Skeletal muscle cell (primary cell): ENCODE measurements around the gene LRRC7.
A peak's percentile ranks its signal among the peaks of the same experiment; 100 is the strongest.

Experiments
- DNase-seq: peaks from one replicate; pipeline ENCODE4 v3.0.0-alpha.2; 2010; ENCODE audit warnings: low read depth
- H3K4me3 ChIP-seq: 2 replicates; pipeline ENCODE4 v1.5.1; 2011; ENCODE audit warnings: low read depth, mild to moderate bottlenecking, control low read depth, low read length, moderate library complexity

LRRC7 gene

DNA sequence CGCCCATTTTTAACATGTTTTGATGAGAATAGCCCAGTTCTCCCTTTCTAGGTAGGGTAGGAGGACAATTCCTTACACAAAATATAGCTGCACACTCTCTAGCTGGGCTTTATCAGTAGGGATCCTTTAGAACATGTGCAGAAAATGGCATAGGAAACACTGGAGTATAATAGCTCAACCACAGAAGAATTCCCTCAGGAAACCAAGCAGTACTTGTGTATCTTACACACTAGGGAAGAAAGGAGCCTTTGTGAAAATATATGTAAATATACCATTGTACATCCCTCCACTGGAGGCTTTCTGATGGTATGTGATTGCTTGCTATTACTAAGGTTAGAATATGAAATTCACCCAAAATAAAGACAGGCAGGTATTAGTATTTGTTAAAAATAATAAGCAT lies 484.2 kb downstream of the LRRC7 start:
- no peak overlapping the region for H3K4me3 ChIP-seq
- no peak for DNase-seq

DNA sequence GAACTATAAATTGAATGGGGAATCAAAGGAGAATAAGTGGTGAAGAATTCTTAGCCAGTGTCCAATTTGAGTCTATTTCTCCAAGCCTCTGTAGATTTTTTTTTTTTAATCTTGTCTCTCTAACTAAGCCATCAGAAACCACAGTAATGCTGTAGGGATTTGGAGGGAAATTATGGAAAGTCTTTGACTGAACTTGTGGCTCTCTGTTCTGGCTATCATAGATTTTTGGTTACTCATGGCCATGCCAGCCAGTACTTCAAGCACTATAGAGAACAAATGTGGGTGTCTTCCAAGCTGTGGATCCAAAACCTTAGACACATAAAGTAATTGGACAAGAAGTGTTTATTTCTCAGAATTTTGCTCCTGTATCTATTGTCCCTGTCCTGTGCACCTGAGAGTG lies 489.8 kb downstream of the LRRC7 start:
- H3K4me3 ChIP-seq, result no peak overlapping the region
- DNase-seq, result peak; percentile 21

- no peak for DNase-seq
- no peak overlapping the region for H3K4me3 ChIP-seq
These were observed 493.5 kb downstream of the LRRC7 start for GRCh38 chr1:70061231-70061630.

- no peak for DNase-seq
- H3K4me3 ChIP-seq, result no peak overlapping the region
These were observed 496.1 kb downstream of the LRRC7 start for GRCh38 chr1:70063861-70064260.

DNA sequence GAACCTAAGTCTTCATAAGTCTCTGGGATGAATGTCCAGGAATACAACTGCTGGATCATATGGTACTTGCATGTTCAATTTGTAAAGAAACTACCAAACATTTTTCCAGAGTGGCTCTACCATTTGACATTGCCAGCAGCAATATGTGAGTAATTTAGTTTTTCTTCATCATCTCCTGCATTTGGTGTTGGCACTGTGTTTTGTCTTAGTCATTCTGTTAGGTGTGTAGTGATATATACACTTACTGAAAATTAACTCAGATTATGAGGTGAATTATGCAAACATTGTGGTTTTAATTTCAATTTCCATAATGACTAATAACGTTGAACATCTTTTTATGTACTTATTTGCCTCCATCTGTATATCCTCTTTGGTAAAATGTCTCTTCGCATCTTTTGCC lies 499.0 kb downstream of the LRRC7 start:
- no peak overlapping the region for H3K4me3 ChIP-seq
- DNase-seq, result no peak

DNA sequence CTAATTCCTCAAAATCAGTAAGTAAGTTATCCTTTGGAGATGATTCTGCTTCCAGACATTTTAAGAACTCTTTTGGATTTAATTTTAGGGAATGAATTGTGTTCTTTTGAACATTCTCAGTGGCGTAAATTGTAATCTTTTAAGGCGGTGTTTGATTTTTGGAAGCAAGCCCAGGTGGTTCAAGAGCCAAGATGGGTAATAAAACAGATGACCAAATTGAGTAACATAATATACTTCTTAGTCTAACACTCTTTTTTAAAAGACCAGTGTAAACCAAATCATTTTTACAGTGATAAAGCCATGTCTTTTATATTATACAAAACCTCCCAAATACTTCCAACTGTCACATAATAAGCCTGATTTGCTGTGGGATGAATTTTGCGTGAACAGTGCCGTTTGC lies 503.9 kb downstream of the LRRC7 start:
- no peak overlapping the region for H3K4me3 ChIP-seq
- peak; percentile 57 for DNase-seq

GRCh38 chr1:70072231-70072751 lies 504.6 kb downstream of the LRRC7 start:
- no peak overlapping the region for H3K4me3 ChIP-seq
- DNase-seq, result peak; percentile 51

DNA sequence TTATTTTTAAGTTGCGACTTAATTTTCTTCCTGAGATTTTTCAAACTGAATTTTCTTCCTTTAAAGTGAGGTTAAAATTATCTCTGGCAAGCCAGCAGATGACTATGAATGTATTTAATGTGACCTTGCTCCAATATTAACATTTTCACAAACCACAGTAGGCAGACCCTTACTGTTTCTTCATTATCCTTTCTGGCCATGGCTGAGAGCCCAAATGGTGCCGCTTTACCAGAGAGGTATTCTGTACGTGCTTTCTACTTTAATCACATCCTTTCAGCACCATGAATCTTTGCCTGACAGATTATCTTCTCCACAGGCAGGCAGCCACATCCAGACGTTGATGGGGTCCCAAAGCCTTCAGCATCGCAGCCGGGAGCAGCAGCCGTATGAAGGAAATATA lies 508.0 kb downstream of the LRRC7 start:
- no peak for DNase-seq
- H3K4me3 ChIP-seq, result no peak overlapping the region

GRCh38 chr1:70077066-70077465 lies 509.3 kb downstream of the LRRC7 start:
- H3K4me3 ChIP-seq, result no peak overlapping the region
- no peak for DNase-seq

DNA sequence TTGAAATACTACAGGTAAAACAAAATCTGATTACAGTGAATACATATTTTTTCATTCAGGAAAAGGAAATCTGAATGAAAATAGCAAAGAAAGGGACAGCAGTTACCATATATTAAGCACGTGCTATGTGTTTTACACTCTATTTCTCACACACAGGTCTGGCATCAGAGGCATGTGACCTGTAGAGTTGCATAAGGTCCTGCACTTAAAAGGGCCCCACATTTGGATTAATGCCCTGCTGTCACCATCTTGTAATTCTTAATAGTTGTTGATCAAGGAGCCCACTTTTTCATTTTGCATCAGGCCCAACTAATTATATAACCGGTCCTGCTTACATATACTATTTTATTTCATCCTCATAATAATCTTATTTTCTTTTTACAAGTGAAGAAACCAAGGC lies 511.8 kb downstream of the LRRC7 start:
- no peak overlapping the region for H3K4me3 ChIP-seq
- DNase-seq, result no peak

- no peak overlapping the region for H3K4me3 ChIP-seq
- no peak for DNase-seq
These were observed 515.8 kb downstream of the LRRC7 start for GRCh38 chr1:70083519-70083918.

GRCh38 chr1:70084314-70084915 lies 516.7 kb downstream of the LRRC7 start:
- DNase-seq, result no peak
- H3K4me3 ChIP-seq, result no peak overlapping the region

- no peak overlapping the region for H3K4me3 ChIP-seq
- DNase-seq, result no peak
These were observed 517.8 kb downstream of the LRRC7 start for GRCh38 chr1:70085521-70085920.

- DNase-seq, result no peak
- no peak overlapping the region for H3K4me3 ChIP-seq
These were observed 519.2 kb downstream of the LRRC7 start for GRCh38 chr1:70086897-70087296.

DNA sequence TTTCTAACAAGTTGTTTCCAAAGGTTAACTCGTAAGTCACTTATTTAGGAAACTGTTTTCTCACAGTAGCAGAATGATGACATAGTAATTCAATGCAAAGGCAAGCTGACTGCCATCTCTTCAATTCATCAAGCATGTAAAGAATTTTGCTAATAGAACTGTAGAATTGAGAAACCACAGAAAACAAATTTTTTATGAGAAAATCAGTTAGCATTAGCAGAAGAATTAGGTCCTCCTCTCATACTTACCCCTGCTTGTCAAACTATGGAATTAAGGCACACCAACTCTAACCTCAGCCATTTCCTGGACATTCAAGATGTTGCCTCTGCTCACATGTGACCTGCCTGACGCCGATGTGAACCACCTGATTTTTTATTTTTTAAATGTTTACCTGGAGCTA lies 522.4 kb downstream of the LRRC7 start:
- peak; percentile 13 for DNase-seq
- no peak overlapping the region for H3K4me3 ChIP-seq

DNA sequence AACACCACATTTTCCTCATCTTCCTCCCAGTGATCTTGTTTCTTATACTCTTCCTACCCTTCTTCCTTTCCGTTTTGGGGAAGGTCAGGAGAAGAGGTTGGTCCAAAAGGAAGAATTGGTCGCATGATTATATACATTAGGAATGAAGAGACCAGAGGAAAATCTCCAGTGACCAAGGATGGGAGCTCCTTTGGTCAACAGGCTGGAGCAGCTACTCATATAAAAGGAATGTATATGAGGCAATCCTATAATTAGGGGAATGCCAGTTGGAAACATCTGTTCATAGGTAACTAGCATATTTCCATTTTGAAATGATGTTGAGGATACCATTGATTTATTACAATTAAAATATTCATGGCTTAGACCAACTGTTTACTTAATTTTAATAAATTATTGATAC lies 523.2 kb downstream of the LRRC7 start:
- peak; percentile 39 for DNase-seq
- H3K4me3 ChIP-seq, result no peak overlapping the region

DNA sequence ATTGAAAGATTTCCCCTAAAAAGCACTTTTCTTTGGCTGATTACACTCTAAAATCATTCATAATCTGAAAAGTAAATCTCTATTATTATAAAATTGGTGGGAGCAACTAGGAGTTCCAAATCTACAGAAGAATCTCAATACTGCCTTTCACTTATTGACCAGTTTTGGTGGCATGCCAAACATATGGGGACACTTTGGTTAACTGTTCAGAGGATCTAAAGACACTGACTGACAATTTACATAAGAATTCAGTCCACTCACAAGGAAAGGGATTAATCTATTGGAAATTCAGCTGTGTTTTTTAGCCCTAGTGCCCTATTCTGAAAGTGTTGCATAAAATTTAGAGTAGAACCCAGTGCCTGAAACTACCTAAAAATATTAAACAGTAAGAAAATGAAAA lies 524.1 kb downstream of the LRRC7 start:
- H3K4me3 ChIP-seq, result no peak overlapping the region
- no peak for DNase-seq

DNA sequence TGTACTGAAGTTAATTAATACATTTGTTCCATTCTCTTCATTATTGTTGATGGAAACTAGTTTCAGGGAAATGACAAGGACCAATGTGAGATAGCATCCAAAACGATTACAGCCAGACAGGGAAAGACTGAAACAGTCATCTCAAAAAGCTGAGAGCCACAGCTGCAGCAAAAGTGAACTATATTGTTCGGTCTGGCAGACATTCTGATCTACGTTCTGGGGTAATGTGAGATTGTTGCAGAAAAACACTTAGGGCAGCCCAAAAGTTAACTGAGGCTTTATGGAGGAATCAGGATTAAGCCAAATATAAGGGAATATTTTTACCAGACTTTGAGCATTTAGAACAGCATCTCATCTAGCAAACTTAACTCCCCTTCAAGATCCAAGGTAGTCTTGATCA lies 524.8 kb downstream of the LRRC7 start:
- no peak overlapping the region for H3K4me3 ChIP-seq
- DNase-seq, result no peak

DNA sequence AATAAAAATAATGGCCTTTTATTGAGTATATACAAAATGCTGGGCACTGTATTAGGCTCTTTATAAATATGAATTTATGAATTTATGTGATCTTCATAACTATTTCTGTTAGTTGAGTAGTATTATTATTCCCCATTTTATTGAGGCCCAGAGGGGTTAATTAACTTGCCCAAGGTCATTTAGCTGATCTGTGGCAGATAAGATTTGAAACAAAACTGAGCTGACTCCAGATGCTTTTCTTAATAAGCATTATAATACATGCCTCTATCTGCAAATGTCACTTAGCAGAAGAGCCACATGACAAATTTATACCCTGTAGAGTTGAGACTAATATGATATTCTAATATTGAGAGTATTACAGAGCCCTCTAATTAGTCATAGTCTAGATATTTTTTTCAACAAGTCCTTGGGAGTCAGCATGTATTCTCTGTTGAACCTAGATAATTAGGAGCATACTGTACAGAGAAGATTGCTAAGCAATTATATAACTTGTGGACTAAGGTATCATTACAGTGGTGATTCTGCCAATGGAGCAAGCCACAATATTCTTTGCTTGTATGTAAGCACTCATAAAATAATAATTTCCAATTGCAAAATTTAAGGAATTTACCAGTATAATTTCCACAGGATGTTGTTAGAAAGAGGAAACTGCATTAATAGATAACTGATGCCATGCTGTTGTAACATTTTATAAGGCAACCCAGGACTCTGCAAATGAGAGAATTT lies 525.7 kb downstream of the LRRC7 start:
- DNase-seq, result no peak
- H3K4me3 ChIP-seq, result no peak overlapping the region

DNA sequence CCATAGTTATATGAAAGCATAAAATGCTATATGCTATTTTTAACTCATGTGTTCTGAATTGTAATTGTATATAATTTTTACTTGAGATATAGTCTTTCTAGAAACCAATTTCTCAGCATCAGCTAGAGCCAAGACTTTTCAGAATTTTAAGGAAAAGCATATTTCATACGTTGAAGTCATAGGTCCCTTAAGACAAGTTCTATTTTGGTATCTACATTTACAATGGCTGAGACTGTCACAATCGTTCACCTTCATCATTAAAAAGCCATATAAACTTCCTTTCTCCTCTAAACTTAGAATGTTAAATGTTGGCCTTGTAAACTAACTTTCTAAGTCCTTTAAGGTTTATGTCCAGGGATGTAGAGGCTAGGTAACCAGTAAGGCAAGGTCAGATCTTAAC lies 533.5 kb downstream of the LRRC7 start:
- no peak for DNase-seq
- H3K4me3 ChIP-seq, result no peak overlapping the region

- no peak for DNase-seq
- H3K4me3 ChIP-seq, result no peak overlapping the region
These were observed 534.1 kb downstream of the LRRC7 start for GRCh38 chr1:70101774-70102173.
